Measurements from ENCODE around the gene HOXC10.

GRCh38 chr12:54031480-54031879 lies 46.5 kb downstream of the HOXC10 start:
- TF ChIP-seq POLR2A (IDR thresholded peaks at IDR 0.05), result no peak
- TF ChIP-seq CTCF (IDR thresholded peaks at IDR 0.05), result no peak
- TF ChIP-seq POLR2AphosphoS5 (IDR thresholded peaks at IDR 0.05), result no peak

All from transverse colon (tissue), 4 donors.